ENCODE results near the gene ZNF280B.
"Not testable (repeated sequence)": the region's sequence is repeated elsewhere in the genome, so short reads cannot be mapped to it uniquely, and the experiment has no call there.

- TF ChIP-seq, protein P1, sequence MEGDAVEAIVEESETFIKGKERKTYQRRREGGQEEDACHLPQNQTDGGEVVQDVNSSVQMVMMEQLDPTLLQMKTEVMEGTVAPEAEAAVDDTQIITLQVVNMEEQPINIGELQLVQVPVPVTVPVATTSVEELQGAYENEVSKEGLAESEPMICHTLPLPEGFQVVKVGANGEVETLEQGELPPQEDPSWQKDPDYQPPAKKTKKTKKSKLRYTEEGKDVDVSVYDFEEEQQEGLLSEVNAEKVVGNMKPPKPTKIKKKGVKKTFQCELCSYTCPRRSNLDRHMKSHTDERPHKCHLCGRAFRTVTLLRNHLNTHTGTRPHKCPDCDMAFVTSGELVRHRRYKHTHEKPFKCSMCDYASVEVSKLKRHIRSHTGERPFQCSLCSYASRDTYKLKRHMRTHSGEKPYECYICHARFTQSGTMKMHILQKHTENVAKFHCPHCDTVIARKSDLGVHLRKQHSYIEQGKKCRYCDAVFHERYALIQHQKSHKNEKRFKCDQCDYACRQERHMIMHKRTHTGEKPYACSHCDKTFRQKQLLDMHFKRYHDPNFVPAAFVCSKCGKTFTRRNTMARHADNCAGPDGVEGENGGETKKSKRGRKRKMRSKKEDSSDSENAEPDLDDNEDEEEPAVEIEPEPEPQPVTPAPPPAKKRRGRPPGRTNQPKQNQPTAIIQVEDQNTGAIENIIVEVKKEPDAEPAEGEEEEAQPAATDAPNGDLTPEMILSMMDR (IDR thresholded peaks at IDR 0.05), result not testable (repeated sequence)
- TF ChIP-seq ZFX (IDR thresholded peaks at IDR 0.05; ENCODE audit: borderline replicate concordance), result not testable (repeated sequence)
These were observed 39.6 kb downstream of the ZNF280B start for GRCh38 chr22:22468794-22469469.

Measured in 22Rv1 (cell line).